ENCODE measurements around the gene PYDC1. TPM values are rescaled to one million over a fixed set of nuclear protein-coding genes. Genes with fewer than 3 reads are reported as not detected.

The PYDC1 gene
- total and polyA plus RNA-seq, 2 experiments from 2014 or later = 1.8 TPM; not detected in 1

- no peak for TF ChIP-seq REST (IDR thresholded peaks at IDR 0.05; ENCODE audit: unreplicated experiment)
Measured at GRCh38 chr16:31190061-31190460, 26.9 kb downstream of the PYDC1 start (continued).

GRCh38 chr16:31189412-31189778, 27.5 kb downstream of the PYDC1 start:
- H3K4me2 ChIP-seq = no peak overlapping the region
- DNase-seq (ENCODE audit: low spot score) (no peak), ATAC-seq (no peak)
- Mint-ChIP-seq H3K9me3 (no peaks in the 10 kb centered on the region), H3K4me1 (peaks cover 21% of the 10 kb centered on the region), H3K4me3 (no peak overlapping the region), H3K27me3 (ENCODE audit: insufficient read depth, low read depth, poor library complexity) (peaks cover 17% of the 10 kb centered on the region), H3K36me3 (ENCODE audit: low read depth) (peaks cover 100% of the 10 kb centered on the region), H3K27ac (no peak overlapping the region; the same call in 1 of the 2 replicates)
- peaks cover 81% of the 10 kb centered on the region for H3F3A ChIP-seq (replicated peaks; ENCODE audit: low read depth)
- H3K4me1 ChIP-seq (ENCODE audit: insufficient read depth) = no peaks in the 10 kb centered on the region; the same call in 1 of the 2 replicates
- no peak overlapping the region for H3K4me3 ChIP-seq
- no peaks in the 10 kb centered on the region for H3K9me2 ChIP-seq (ENCODE audit: insufficient read depth)
- H3K27ac ChIP-seq (ENCODE audit: low read depth) = 0 out of 2 replicates have a peak overlapping the region, but pooled peaks have one; percentile 58
- H3K36me3 ChIP-seq (ENCODE audit: insufficient read depth) = peaks cover 99% of the 10 kb centered on the region
- peaks cover 85% of the 10 kb centered on the region for H3K79me2 ChIP-seq (replicated peaks; ENCODE audit: insufficient read depth)
- no peaks in the 10 kb centered on the region for H3K27me3 ChIP-seq (ENCODE audit: insufficient read depth)
- peaks cover 86% of the 10 kb centered on the region for H4K20me1 ChIP-seq (replicated peaks; ENCODE audit: insufficient read depth)
- H2AFZ ChIP-seq = no peak overlapping the region
- TF ChIP-seq CTCF (conservative IDR thresholded peaks at IDR 0.05; ENCODE audit: low read depth in 2 of 2) (no peak), ZNF331 (CRISPR knock-in tag; IDR thresholded peaks at IDR 0.05; ENCODE audit: low read depth) (no peak), EZH2phosphoT487 (IDR thresholded peaks at IDR 0.05; ENCODE audit: unreplicated experiment) (no peak), CREB1 (CRISPR knock-in tag; IDR thresholded peaks at IDR 0.05; ENCODE audit: low read depth) (no peak), POLR2AphosphoS5 (IDR thresholded peaks at IDR 0.05; ENCODE audit: low read depth) (no peak), NANOG (IDR thresholded peaks at IDR 0.05; ENCODE audit: borderline replicate concordance) (no peak), STAT1 (IDR thresholded peaks at IDR 0.05; ENCODE audit: unreplicated experiment) (no peak), EZH2 (IDR thresholded peaks at IDR 0.05; ENCODE audit: low read depth, unreplicated experiment) (no peak), JUNB (IDR thresholded peaks at IDR 0.05; ENCODE audit: unreplicated experiment) (no peak), ZNF462 (CRISPR knock-in tag; IDR thresholded peaks at IDR 0.05) (no peak), ETS1 (IDR thresholded peaks at IDR 0.05) (no peak)
